ENCODE measurements around the gene TBL3.

DNA sequence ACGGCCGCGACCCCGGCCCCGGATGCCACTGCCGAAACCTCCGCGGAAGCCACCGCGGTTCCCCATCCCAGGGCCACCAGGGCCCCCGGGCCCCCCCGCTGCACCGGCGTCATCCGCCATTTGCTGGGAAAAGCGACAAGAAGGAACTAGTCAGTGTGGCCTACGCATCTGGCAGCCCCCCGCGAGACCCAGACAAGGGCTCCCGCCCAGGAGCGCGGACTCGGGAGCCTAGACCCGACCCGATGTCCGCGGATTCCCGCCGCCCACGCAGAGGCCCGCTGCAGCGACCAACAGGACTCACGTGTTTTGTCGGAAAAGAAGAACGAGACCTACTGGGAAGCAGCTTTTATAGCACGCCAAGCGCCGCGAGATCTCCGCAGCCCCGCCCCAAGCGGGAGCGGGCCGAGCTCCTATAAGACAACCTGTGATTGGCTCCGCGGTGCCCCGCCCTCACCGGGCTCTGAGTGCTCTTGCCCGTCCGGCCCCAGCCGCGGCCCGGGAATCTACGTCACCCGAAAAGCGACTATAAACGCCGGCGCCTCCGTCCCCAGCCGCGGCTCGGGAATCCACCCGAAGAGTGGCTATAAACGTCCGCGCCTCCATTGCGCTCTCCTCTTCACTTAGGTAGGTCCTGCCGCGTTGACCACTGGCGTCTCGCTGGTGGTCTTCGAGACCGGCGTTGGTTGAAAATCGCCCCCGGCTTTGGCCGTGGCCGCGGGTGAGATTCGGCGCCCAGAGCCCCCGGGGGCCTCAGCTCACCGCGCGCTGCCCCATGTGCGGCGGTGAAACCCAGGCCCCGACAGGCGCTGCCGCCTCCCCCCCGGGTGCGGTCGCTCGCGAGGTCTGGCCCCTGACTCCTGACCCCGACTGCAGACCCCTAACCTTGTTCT is 7.1 kb upstream of the TBL3 start, which contains the start of gene RPS2:
- TF ChIP-seq, protein P1, sequence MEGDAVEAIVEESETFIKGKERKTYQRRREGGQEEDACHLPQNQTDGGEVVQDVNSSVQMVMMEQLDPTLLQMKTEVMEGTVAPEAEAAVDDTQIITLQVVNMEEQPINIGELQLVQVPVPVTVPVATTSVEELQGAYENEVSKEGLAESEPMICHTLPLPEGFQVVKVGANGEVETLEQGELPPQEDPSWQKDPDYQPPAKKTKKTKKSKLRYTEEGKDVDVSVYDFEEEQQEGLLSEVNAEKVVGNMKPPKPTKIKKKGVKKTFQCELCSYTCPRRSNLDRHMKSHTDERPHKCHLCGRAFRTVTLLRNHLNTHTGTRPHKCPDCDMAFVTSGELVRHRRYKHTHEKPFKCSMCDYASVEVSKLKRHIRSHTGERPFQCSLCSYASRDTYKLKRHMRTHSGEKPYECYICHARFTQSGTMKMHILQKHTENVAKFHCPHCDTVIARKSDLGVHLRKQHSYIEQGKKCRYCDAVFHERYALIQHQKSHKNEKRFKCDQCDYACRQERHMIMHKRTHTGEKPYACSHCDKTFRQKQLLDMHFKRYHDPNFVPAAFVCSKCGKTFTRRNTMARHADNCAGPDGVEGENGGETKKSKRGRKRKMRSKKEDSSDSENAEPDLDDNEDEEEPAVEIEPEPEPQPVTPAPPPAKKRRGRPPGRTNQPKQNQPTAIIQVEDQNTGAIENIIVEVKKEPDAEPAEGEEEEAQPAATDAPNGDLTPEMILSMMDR (conservative IDR thresholded peaks at IDR 0.05): no peak
- peak; percentile 75 for TF ChIP-seq ZFX (IDR thresholded peaks at IDR 0.05)

Data from C4-2B (cell line).